Measurements from ENCODE around the gene RGS7BP.
A peak's percentile ranks its signal among the peaks of the same experiment; 100 is the strongest.

The RGS7BP gene

GRCh38 chr5:64497386-64497785 is 8.4 kb upstream of the RGS7BP start:
- DNase-seq (ENCODE audit: low read depth): peak; percentile 75
- TF ChIP-seq CTCF (IDR thresholded peaks at IDR 0.05; ENCODE audit: insufficient read depth, low read depth, low read length, missing control alignments): no peak

GRCh38 chr5:64502196-64502595 is 3.6 kb upstream of the RGS7BP start:
- no peak overlapping the region for H3K4me3 ChIP-seq (ENCODE audit: low read length)
- no peak for TF ChIP-seq CTCF (IDR thresholded peaks at IDR 0.05; ENCODE audit: insufficient read depth, low read depth, low read length, missing control alignments)
- no peak for DNase-seq (ENCODE audit: low read depth)

More at GRCh38 chr5:64497386-64497785, 8.4 kb upstream of the RGS7BP start:
- H3K4me3 ChIP-seq (ENCODE audit: low read length): no peak overlapping the region

- peak; percentile 6 for TF ChIP-seq CTCF (IDR thresholded peaks at IDR 0.05; ENCODE audit: insufficient read depth, low read depth, low read length, missing control alignments)
- no peak for DNase-seq (ENCODE audit: low read depth)
- peak overlapping the region; percentile 39 for H3K4me3 ChIP-seq (ENCODE audit: low read length)
Observed at GRCh38 chr5:64506567-64507263, 900 bp downstream of the RGS7BP start.

GRCh38 chr5:64507264-64507605 is 1.4 kb downstream of the RGS7BP start:
- DNase-seq (ENCODE audit: low read depth): no peak
- H3K4me3 ChIP-seq (ENCODE audit: low read length): no peak overlapping the region
- no peak for TF ChIP-seq CTCF (IDR thresholded peaks at IDR 0.05; ENCODE audit: insufficient read depth, low read depth, low read length, missing control alignments)

- H3K4me3 ChIP-seq (ENCODE audit: low read length): no peak overlapping the region
- no peak for TF ChIP-seq CTCF (IDR thresholded peaks at IDR 0.05; ENCODE audit: insufficient read depth, low read depth, low read length, missing control alignments)
- no peak for DNase-seq (ENCODE audit: low read depth)
Observed at GRCh38 chr5:64509828-64510227, 4.0 kb downstream of the RGS7BP start.

DNA sequence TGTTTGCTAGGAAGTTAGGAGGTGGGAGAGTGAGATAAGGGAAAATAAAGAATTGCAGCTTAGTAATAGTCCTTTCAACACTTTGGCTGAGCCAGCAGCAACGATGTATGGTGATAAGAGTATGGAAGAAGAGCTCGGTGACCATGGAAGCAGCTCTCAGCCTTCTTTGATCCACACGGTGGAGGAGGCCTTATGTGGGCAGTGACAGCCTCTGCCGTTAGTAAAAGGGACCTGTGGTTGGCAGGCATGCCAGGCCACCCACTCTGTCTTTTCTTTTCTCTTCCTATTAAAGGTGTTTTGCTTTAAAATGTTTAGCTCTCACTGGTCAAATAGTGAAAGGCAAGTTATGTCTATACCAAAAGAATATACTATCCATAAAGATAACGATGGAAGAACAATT is 7.7 kb downstream of the RGS7BP start:
- no peak for DNase-seq (ENCODE audit: low read depth)
- no peak overlapping the region for H3K4me3 ChIP-seq (ENCODE audit: low read length)
- no peak for TF ChIP-seq CTCF (IDR thresholded peaks at IDR 0.05; ENCODE audit: insufficient read depth, low read depth, low read length, missing control alignments)

- no peak for TF ChIP-seq CTCF (IDR thresholded peaks at IDR 0.05; ENCODE audit: insufficient read depth, low read depth, low read length, missing control alignments)
- no peak overlapping the region for H3K4me3 ChIP-seq (ENCODE audit: low read length)
- no peak for DNase-seq (ENCODE audit: low read depth)
Observed at GRCh38 chr5:64514612-64515011, 8.8 kb downstream of the RGS7BP start.
